HEK293 (cell line): ENCODE results near the gene CTPS1.

Experiments used
- MYNN ChIP-seq: fragments of 450-650 bp; formaldehyde crosslinking; IDR thresholded peaks from 2 replicates; pipeline ENCODE4 v1.5.1; 2016; ENCODE audit warnings: missing biosample characterization, missing genetic modification characterization, borderline replicate concordance
- ZNF670 ChIP-seq: fragments of 450-650 bp; formaldehyde crosslinking; IDR thresholded peaks from 2 replicates; pipeline ENCODE4 v1.5.1; 2016; ENCODE audit warnings: missing biosample characterization, missing genetic modification characterization, low read depth

GRCh38 chr1:40977716-40978115 is 1.8 kb upstream of the CTPS1 start:
- no peak for TF ChIP-seq MYNN (tag by site-specific recombination)
- TF ChIP-seq ZNF670 (tag by site-specific recombination), result no peak
